CD4-positive, CD25-positive, alpha-beta regulatory T cell (primary cell): Measurements from ENCODE around the gene RRP15. TPM values are rescaled to one million over a fixed set of nuclear protein-coding genes. Genes with fewer than 3 reads are reported as not detected.
A peak's percentile ranks its signal among the peaks of the same experiment; 100 is the strongest.

Experiments
- ATAC-seq, 2 donors: fragments of 150-1000 bp; cut with Tn5 transposase; one replicate each; pipeline ENCODE4 v1.10.0; 2021; ENCODE audit warnings: low read depth in 2 of 2, moderate number of reproducible peaks in 2 of 2, moderate library complexity in 1 of 2
- DNase-seq, 3 donors: peaks; one replicate each; pipeline versions ENCODE4 v3.0.0 to v3.0.0-alpha.2; 2012 to 2022; ENCODE audit warnings: mixed read lengths in 1 of 3
- H3K27ac ChIP-seq: one replicate; pipeline ENCODE4 v1.7.0; 2013; ENCODE audit warnings: mild to moderate bottlenecking, low read length; ENCODE audit not compliant: insufficient read depth, poor library complexity, severe bottlenecking
- H3K27me3 ChIP-seq: one replicate; pipeline ENCODE4 v1.7.0; 2013; ENCODE audit warnings: low read length; ENCODE audit not compliant: control insufficient read depth, insufficient read depth
- H3K36me3 ChIP-seq: one replicate; pipeline ENCODE4 v1.7.0; 2013; ENCODE audit warnings: mild to moderate bottlenecking, low read length, moderate library complexity; ENCODE audit not compliant: control insufficient read depth, insufficient read depth
- H3K4me1 ChIP-seq: 2 replicates; pipeline ENCODE4 v1.7.0; 2013; ENCODE audit warnings: mild to moderate bottlenecking, low read length; ENCODE audit not compliant: insufficient read depth, control insufficient read depth, poor library complexity, severe bottlenecking
- H3K4me3 ChIP-seq: one replicate; pipeline ENCODE4 v1.7.0; 2013; ENCODE audit warnings: low read depth, mild to moderate bottlenecking, low read length, moderate library complexity
- H3K9me3 ChIP-seq, 2 experiments: 1 replicate in 1 of 2; 2 replicates in 1 of 2; pipeline ENCODE4 v1.7.0; 2013; ENCODE audit warnings: low read length in 2 of 2, mild to moderate bottlenecking in 1 of 2, moderate library complexity in 1 of 2; ENCODE audit not compliant: control insufficient read depth in 2 of 2
- H3K27ac Mint-ChIP-seq, 3 donors: one replicate each; pipeline ENCODE4 v1.8.0; 2020 to 2022; ENCODE audit warnings: mild to moderate bottlenecking in 3 of 3, mixed read lengths in 3 of 3, moderate library complexity in 2 of 3
- H3K27me3 Mint-ChIP-seq: one replicate; pipeline ENCODE4 v1.8.0; 2022; ENCODE audit warnings: mild to moderate bottlenecking, mixed read lengths
- H3K36me3 Mint-ChIP-seq: one replicate; pipeline ENCODE4 v1.8.0; 2020; ENCODE audit warnings: mixed read lengths
- H3K4me1 Mint-ChIP-seq, 4 donors: one replicate each; pipeline ENCODE4 v1.8.0; 2020 to 2022; ENCODE audit warnings: mixed read lengths in 4 of 4, mild to moderate bottlenecking in 1 of 4
- H3K4me3 Mint-ChIP-seq, 4 donors: one replicate each; pipeline ENCODE4 v1.8.0; 2020 to 2022; ENCODE audit warnings: mild to moderate bottlenecking in 4 of 4, mixed read lengths in 4 of 4, moderate library complexity in 3 of 4
- H3K9me3 Mint-ChIP-seq, 7 donors: one replicate each; pipeline ENCODE4 v1.8.0; 2020 to 2022; ENCODE audit warnings: mixed read lengths in 7 of 7, mild to moderate bottlenecking in 3 of 7, moderate library complexity in 2 of 7
- polyA plus RNA-seq, 4 donors: library from polyadenylated mRNA; unstranded; fragments of 300-500 nt; fragmentation: Illumina TruSeq; gene quantifications; one replicate each; pipeline ENCODE4 v1.2.3, GENCODE V29; 2021
- total RNA-seq: library from RNA; stranded (reverse); gene quantifications from one replicate; pipeline ENCODE4 v1.2.3, GENCODE V29; 2022

Gene RRP15
- total and polyA plus RNA-seq, 5 donors from 2014 or later = 9.2 to 22.8 (median 13.1) TPM

- Histone ChIP-seq H3K9me3 (no peaks in the 10 kb centered on the region), H3K4me3 (no peak overlapping the region), H3K27me3 (no peaks in the 10 kb centered on the region), H3K27ac (no peak overlapping the region), H3K4me1 (no peaks in the 10 kb centered on the region), H3K36me3 (no peaks in the 10 kb centered on the region)
- Mint-ChIP-seq H3K27ac (no peak overlapping the region), H3K4me1 (no peaks in the 10 kb centered on the region), H3K4me3 (no peak overlapping the region), H3K27me3 (peaks cover 4% of the 10 kb centered on the region), H3K9me3 (peaks cover 0 to 6% (median 0%) of the 10 kb centered on the region in 7 donors), H3K36me3 (no peaks in the 10 kb centered on the region)
- no peak for DNase-seq
- no peak for ATAC-seq
Observed at GRCh38 chr1:218257371-218257770, 27.7 kb upstream of the RRP15 start.

DNA sequence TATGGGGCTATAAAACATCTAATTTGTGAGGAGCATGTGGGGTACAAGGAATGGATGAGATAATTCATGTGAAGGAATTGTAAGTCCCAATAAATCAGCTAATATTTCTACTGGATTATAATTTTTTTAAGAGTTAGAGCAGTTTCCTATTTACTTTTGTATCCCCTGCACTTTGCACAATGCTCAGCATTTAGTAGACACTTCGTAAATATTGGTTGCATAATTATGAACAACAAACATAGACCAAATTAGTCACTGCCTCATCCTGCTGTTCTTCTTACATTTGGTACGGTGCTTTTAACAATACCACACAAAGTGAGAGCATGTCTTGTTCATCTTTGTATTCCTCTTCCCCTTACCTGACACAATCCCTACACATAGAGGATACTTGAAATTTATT is 27.1 kb upstream of the RRP15 start:
- no peak overlapping the region for H3K4me3 Mint-ChIP-seq
- no peaks in the 10 kb centered on the region for H3K4me1 Mint-ChIP-seq

GRCh38 chr1:218259339-218259738 is 25.8 kb upstream of the RRP15 start:
- no peaks in the 10 kb centered on the region for H3K4me1 ChIP-seq
- DNase-seq (no peak), ATAC-seq (no peak)
- no peaks in the 10 kb centered on the region for H3K36me3 ChIP-seq
- peak overlapping the region in 1 of 3 donors; percentile 6 for H3K27ac Mint-ChIP-seq
- H3K4me1 Mint-ChIP-seq = no peaks in the 10 kb centered on the region
- H3K27me3 ChIP-seq = no peaks in the 10 kb centered on the region
- no peak overlapping the region for H3K4me3 Mint-ChIP-seq
- H3K36me3 Mint-ChIP-seq = no peaks in the 10 kb centered on the region
- no peaks in the 10 kb centered on the region for H3K9me3 ChIP-seq
- H3K27ac ChIP-seq = no peak overlapping the region
- no peak overlapping the region for H3K4me3 ChIP-seq
- H3K9me3 Mint-ChIP-seq = peaks cover 0 to 6% (median 0%) of the 10 kb centered on the region in 7 donors
- H3K27me3 Mint-ChIP-seq = peaks cover 8% of the 10 kb centered on the region

More for the DNA sequence above, 27.1 kb upstream of the RRP15 start:
- no peaks in the 10 kb centered on the region for H3K36me3 ChIP-seq
- Mint-ChIP-seq H3K9me3 (peaks cover 0 to 6% (median 0%) of the 10 kb centered on the region in 7 donors), H3K27me3 (peaks cover 8% of the 10 kb centered on the region), H3K27ac (no peak overlapping the region), H3K36me3 (no peaks in the 10 kb centered on the region)
- H3K9me3 ChIP-seq = no peaks in the 10 kb centered on the region
- no peak overlapping the region for H3K4me3 ChIP-seq
- no peak for DNase-seq
- no peaks in the 10 kb centered on the region for H3K27me3 ChIP-seq
- H3K27ac ChIP-seq = no peak overlapping the region
- H3K4me1 ChIP-seq = no peaks in the 10 kb centered on the region
- no peak for ATAC-seq

DNA sequence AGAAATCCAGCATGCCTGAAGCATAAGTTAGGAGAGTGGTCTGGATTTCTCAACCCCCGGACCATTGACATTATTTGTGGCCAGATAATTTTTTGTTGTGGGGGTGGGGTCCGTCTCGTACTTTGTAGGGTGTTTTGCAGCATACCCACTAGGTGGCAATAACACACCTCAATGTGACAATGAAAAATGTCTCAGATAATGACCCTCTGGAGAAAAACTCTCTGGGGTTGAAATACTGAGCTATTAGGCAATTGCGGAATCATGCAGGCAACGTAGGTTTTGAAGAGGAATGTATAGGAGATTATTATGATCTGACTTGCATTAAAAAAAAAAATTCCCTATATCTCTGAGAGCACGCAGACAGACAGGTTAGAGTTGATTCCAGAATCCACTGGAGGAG is 25.3 kb upstream of the RRP15 start:
- DNase-seq = peak in 1 of 3 donors; percentile 11
- Mint-ChIP-seq H3K36me3 (no peaks in the 10 kb centered on the region), H3K4me1 (no peaks in the 10 kb centered on the region), H3K27ac (peak overlapping the region in 1 of 3 donors; percentile 6), H3K27me3 (peaks cover 12% of the 10 kb centered on the region), H3K4me3 (no peak overlapping the region), H3K9me3 (peaks cover 0 to 6% (median 0%) of the 10 kb centered on the region in 7 donors)
- Histone ChIP-seq H3K27ac (no peak overlapping the region), H3K9me3 (no peaks in the 10 kb centered on the region), H3K36me3 (no peaks in the 10 kb centered on the region), H3K4me1 (no peaks in the 10 kb centered on the region), H3K27me3 (no peaks in the 10 kb centered on the region), H3K4me3 (no peak overlapping the region)
- no peak for ATAC-seq

DNA sequence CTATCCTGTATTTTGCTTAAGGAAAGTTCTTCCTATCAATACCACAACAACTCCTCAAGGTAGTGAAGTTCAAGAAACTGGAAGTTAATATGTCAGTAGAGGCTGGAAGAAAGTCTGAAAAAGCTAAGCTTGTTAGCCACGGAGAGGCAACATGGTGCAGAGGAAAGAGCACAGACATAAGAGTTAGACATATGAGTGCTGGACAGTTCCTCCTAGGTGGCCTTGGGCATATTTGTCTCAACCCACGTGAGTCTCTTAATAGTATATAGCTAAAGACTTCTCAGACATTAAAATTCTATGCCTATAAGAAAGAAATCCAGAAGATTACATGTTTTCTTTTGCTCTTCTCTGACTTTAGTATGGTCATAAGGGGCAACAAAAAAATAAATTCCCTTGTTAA is 22.8 kb upstream of the RRP15 start:
- Mint-ChIP-seq H3K9me3 (peaks cover 0 to 6% (median 1%) of the 10 kb centered on the region in 7 donors), H3K27ac (no peak overlapping the region), H3K27me3 (peaks cover 13% of the 10 kb centered on the region), H3K36me3 (no peaks in the 10 kb centered on the region), H3K4me1 (no peaks in the 10 kb centered on the region), H3K4me3 (no peak overlapping the region)
- no peaks in the 10 kb centered on the region for H3K9me3 ChIP-seq
- ATAC-seq = no peak
- no peaks in the 10 kb centered on the region for H3K27me3 ChIP-seq
- H3K4me1 ChIP-seq = no peaks in the 10 kb centered on the region
- no peak for DNase-seq
- H3K27ac ChIP-seq = no peak overlapping the region
- no peaks in the 10 kb centered on the region for H3K36me3 ChIP-seq
- H3K4me3 ChIP-seq = no peak overlapping the region

DNA sequence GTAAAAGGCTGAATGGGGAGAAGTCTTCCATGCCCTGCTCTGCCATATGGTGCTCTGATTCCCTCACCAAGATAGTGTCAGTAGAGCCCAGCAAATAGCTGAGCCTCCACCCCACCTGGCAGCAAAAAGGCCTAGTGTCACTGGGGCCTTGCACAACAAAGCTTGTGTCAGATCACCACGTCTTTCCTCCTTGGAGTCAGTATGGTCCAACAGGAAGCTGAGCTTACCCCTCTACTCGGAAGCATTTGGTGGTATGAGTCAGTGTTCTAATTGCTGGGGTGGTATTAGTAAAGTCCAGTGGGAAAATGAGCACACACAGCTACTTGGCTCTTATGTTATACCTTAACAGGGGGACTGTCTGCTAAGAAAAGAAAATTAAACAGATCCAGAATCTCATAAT is 18.7 kb upstream of the RRP15 start:
- no peaks in the 10 kb centered on the region for H3K9me3 ChIP-seq
- H3K27me3 Mint-ChIP-seq = peaks cover 25% of the 10 kb centered on the region
- H3K36me3 ChIP-seq = no peaks in the 10 kb centered on the region
- no peaks in the 10 kb centered on the region for H3K4me1 Mint-ChIP-seq
- no peak overlapping the region for H3K27ac Mint-ChIP-seq
- H3K9me3 Mint-ChIP-seq = peaks cover 0 to 3% (median 0%) of the 10 kb centered on the region in 7 donors
- DNase-seq (no peak), ATAC-seq (no peak)
- H3K27me3 ChIP-seq = no peaks in the 10 kb centered on the region
- no peaks in the 10 kb centered on the region for H3K4me1 ChIP-seq
- no peak overlapping the region for H3K4me3 Mint-ChIP-seq
- H3K27ac ChIP-seq = no peak overlapping the region
- no peak overlapping the region for H3K4me3 ChIP-seq
- H3K36me3 Mint-ChIP-seq = no peaks in the 10 kb centered on the region

DNA sequence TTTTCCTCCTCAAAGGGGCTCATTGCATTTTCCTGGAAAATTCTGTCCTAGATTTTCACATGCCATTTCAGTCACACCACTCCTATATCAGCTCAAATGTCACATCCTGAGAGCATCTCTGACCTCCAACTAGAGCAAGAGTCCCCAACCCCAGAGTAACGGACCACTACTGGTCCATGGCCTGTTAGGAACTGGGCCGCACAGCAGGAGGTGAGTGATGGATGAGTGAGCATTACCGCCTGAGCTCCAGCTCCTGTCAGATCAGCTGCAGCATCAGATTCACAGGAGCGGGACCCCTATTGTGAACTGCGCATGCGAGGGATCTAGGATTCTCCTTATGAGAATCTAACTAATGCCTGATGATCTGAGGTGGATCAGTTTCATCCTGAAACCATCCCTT is 12.7 kb upstream of the RRP15 start:
- Histone ChIP-seq H3K4me3 (no peak overlapping the region), H3K36me3 (no peaks in the 10 kb centered on the region), H3K9me3 (no peaks in the 10 kb centered on the region), H3K27me3 (no peaks in the 10 kb centered on the region), H3K27ac (no peak overlapping the region), H3K4me1 (no peaks in the 10 kb centered on the region)
- Mint-ChIP-seq H3K27ac (no peak overlapping the region), H3K27me3 (peaks cover 11% of the 10 kb centered on the region), H3K4me3 (no peak overlapping the region), H3K4me1 (no peaks in the 10 kb centered on the region), H3K36me3 (no peaks in the 10 kb centered on the region), H3K9me3 (no peaks in the 10 kb centered on the region)
- no peak for DNase-seq
- no peak for ATAC-seq

DNA sequence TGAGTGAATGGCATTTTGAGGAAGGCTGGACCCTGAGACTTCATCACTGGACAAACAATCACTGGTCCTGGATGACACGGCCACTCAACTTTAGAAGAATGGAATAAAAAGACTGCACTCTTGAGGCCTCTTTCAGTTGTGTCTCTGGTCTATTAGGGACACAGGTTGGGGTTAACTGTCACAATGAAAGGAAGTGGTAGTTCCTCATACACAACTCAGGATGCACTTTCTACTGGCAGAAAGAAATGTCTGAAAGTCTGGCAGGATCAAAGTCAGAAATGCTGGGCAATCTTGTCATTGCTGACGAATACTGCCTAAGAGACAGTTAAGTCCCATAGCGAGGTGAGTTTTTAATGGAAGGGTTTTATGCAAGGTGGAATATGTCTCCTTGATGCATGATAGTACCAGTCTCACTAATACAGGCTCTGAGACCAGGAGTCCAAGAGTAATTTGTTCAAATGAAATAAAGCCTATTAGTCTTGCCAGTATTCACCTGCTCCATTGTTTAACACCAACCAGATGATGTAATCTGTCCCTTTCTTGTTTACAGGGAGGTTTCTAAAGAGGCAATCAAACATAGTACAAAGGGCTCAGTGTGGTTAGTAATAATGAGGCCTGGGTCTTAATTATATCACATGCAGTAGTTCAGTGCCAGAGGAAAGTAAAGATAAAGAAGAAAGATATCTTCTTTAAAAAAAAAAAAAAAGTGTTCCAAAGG is 11.2 kb upstream of the RRP15 start:
- ATAC-seq (no peak), DNase-seq (no peak)
- H3K9me3 ChIP-seq = no peaks in the 10 kb centered on the region
- H3K4me1 Mint-ChIP-seq = no peaks in the 10 kb centered on the region
- no peak overlapping the region for H3K27ac ChIP-seq
- H3K4me3 ChIP-seq = no peak overlapping the region
- H3K4me1 ChIP-seq = no peaks in the 10 kb centered on the region
- H3K27me3 ChIP-seq = no peaks in the 10 kb centered on the region
- no peak overlapping the region for H3K4me3 Mint-ChIP-seq
- H3K36me3 ChIP-seq = no peaks in the 10 kb centered on the region
- H3K9me3 Mint-ChIP-seq = no peaks in the 10 kb centered on the region
- H3K27me3 Mint-ChIP-seq = peaks cover 9% of the 10 kb centered on the region
- H3K36me3 Mint-ChIP-seq = no peaks in the 10 kb centered on the region
- no peak overlapping the region for H3K27ac Mint-ChIP-seq
